ENCODE results near the gene PPM1F. TPM values are rescaled to one million over a fixed set of nuclear protein-coding genes. Genes with fewer than 3 reads are reported as not detected.
"Not testable (repeated sequence)": the region's sequence is repeated elsewhere in the genome, so short reads cannot be mapped to it uniquely, and the experiment has no call there.

Gene PPM1F
- total and polyA plus RNA-seq, 4 donors: 1.8 to 15.5 (median 8.9) TPM

- TF ChIP-seq SP1 (IDR thresholded peaks at IDR 0.05): no peak
- no peak for TF ChIP-seq FOXA2 (IDR thresholded peaks at IDR 0.05)
- TF ChIP-seq JUND (IDR thresholded peaks at IDR 0.05): no peak
- TF ChIP-seq HNF4A (conservative IDR thresholded peaks at IDR 0.05): no peak
- TF ChIP-seq RAD21 (IDR thresholded peaks at IDR 0.05): no peak
- TF ChIP-seq EGR1 (IDR thresholded peaks at IDR 0.05; ENCODE audit: low read depth in 2 of 2): no peak
- no peak for TF ChIP-seq ATF3 (IDR thresholded peaks at IDR 0.05)
- TF ChIP-seq, protein P1, sequence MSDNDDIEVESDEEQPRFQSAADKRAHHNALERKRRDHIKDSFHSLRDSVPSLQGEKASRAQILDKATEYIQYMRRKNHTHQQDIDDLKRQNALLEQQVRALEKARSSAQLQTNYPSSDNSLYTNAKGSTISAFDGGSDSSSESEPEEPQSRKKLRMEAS (IDR thresholded peaks at IDR 0.05): no peak
- TF ChIP-seq NR2F2 (IDR thresholded peaks at IDR 0.05): no peak
- no peak for TF ChIP-seq FOXA1 (IDR thresholded peaks at IDR 0.05)
- TF ChIP-seq YY1 (IDR thresholded peaks at IDR 0.05): no peak
- no peak for TF ChIP-seq REST (IDR thresholded peaks at IDR 0.05)
- TF ChIP-seq HNF4G (IDR thresholded peaks at IDR 0.05): no peak
- no peak for TF ChIP-seq GABPA (IDR thresholded peaks at IDR 0.05 in 1 of 2, conservative IDR thresholded peaks at IDR 0.05 in 1 of 2)
- TF ChIP-seq, protein P2, sequence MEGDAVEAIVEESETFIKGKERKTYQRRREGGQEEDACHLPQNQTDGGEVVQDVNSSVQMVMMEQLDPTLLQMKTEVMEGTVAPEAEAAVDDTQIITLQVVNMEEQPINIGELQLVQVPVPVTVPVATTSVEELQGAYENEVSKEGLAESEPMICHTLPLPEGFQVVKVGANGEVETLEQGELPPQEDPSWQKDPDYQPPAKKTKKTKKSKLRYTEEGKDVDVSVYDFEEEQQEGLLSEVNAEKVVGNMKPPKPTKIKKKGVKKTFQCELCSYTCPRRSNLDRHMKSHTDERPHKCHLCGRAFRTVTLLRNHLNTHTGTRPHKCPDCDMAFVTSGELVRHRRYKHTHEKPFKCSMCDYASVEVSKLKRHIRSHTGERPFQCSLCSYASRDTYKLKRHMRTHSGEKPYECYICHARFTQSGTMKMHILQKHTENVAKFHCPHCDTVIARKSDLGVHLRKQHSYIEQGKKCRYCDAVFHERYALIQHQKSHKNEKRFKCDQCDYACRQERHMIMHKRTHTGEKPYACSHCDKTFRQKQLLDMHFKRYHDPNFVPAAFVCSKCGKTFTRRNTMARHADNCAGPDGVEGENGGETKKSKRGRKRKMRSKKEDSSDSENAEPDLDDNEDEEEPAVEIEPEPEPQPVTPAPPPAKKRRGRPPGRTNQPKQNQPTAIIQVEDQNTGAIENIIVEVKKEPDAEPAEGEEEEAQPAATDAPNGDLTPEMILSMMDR (IDR thresholded peaks at IDR 0.05; ENCODE audit: low read depth, low read length, missing input control): no peak
- TF ChIP-seq TAF1 (conservative IDR thresholded peaks at IDR 0.05): no peak
- TF ChIP-seq, protein P3, sequence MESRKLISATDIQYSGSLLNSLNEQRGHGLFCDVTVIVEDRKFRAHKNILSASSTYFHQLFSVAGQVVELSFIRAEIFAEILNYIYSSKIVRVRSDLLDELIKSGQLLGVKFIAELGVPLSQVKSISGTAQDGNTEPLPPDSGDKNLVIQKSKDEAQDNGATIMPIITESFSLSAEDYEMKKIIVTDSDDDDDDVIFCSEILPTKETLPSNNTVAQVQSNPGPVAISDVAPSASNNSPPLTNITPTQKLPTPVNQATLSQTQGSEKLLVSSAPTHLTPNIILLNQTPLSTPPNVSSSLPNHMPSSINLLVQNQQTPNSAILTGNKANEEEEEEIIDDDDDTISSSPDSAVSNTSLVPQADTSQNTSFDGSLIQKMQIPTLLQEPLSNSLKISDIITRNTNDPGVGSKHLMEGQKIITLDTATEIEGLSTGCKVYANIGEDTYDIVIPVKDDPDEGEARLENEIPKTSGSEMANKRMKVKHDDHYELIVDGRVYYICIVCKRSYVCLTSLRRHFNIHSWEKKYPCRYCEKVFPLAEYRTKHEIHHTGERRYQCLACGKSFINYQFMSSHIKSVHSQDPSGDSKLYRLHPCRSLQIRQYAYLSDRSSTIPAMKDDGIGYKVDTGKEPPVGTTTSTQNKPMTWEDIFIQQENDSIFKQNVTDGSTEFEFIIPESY (IDR thresholded peaks at IDR 0.05): no peak
- Histone ChIP-seq H3K27ac (ENCODE audit: low read depth in 1 of 2, low read length in 2 of 2) (no peak overlapping the region), H3K9me3 (ENCODE audit: control insufficient read depth in 4 of 4, low read length in 3 of 4) (no peaks in the 10 kb centered on the region), H3K4me1 (ENCODE audit: control insufficient read depth in 4 of 4, insufficient read depth in 4 of 4, low read length in 3 of 4) (no peaks in the 10 kb centered on the region), H3K36me3 (ENCODE audit: control insufficient read depth in 4 of 4, insufficient read depth in 3 of 4, low read depth in 1 of 4, low read length in 3 of 4) (no peaks in the 10 kb centered on the region), H3K27me3 (ENCODE audit: control insufficient read depth in 4 of 4, insufficient read depth in 4 of 4, low read length in 3 of 4) (no peaks in the 10 kb centered on the region), H3K4me3 (ENCODE audit: low read depth in 1 of 3, low read length in 3 of 3) (no peak overlapping the region), H3K9ac (ENCODE audit: low read depth in 1 of 2, low read length in 2 of 2) (no peak overlapping the region)
- DNase-seq (ENCODE audit: low spot score): no peak
- WGBS: 97% methylated on average over 5 of the region's 5 CpGs
These were observed 55.6 kb downstream of the PPM1F start for GRCh38 chr22:21896951-21897513.

DNA sequence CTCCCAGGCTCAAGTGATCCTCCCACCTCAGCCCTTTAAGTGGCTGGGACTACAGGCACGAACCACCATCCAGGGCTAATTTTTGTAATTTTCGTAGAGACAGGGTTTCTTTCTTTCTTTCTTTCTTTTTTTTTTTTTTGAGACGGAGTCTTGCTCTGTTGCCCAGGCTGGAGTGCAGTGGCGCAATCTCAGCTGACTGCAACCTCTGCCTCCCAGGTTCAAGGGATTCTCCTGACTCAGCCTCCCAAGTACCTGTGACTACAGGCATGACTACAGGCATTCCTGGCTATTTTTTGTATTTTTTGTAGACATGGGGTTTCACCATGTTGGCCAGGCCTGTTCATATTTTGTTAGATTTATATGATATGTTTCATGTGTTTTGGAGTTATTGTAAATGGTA lies 56.4 kb downstream of the PPM1F start:
- H3K36me3 ChIP-seq (ENCODE audit: control insufficient read depth in 4 of 4, insufficient read depth in 3 of 4, low read depth in 1 of 4, low read length in 3 of 4); DNase-seq (ENCODE audit: low spot score); H3K27me3 ChIP-seq (ENCODE audit: control insufficient read depth in 4 of 4, insufficient read depth in 4 of 4, low read length in 3 of 4); H3K4me3 ChIP-seq (ENCODE audit: low read depth in 1 of 3, low read length in 3 of 3); H3K9ac ChIP-seq (ENCODE audit: low read depth in 1 of 2, low read length in 2 of 2); H3K9me3 ChIP-seq (ENCODE audit: control insufficient read depth in 4 of 4, low read length in 3 of 4); H3K27ac ChIP-seq (ENCODE audit: low read depth in 1 of 2, low read length in 2 of 2); H3K4me1 ChIP-seq (ENCODE audit: control insufficient read depth in 4 of 4, insufficient read depth in 4 of 4, low read length in 3 of 4): not testable (repeated sequence)
- 93% methylated on average over 4 of the region's 4 CpGs for WGBS

Measured in liver (tissue), 9 donors.